ENCODE results near the gene TSHR.

- TF ChIP-seq CTCF (IDR thresholded peaks at IDR 0.05) (no peak), POLR2A (IDR thresholded peaks at IDR 0.05) (no peak)
These were observed 165.1 kb downstream of the TSHR start for GRCh38 chr14:81120501-81120900.

Data from heart left ventricle (tissue), 13 donors.